Measurements from ENCODE around the gene ALDH8A1. TPM values are rescaled to one million over a fixed set of nuclear protein-coding genes. Genes with fewer than 3 reads are reported as not detected.

Gene ALDH8A1
- total and polyA plus RNA-seq, 4 donors: 0.30 to 1.1 (median 0.57) TPM

DNA sequence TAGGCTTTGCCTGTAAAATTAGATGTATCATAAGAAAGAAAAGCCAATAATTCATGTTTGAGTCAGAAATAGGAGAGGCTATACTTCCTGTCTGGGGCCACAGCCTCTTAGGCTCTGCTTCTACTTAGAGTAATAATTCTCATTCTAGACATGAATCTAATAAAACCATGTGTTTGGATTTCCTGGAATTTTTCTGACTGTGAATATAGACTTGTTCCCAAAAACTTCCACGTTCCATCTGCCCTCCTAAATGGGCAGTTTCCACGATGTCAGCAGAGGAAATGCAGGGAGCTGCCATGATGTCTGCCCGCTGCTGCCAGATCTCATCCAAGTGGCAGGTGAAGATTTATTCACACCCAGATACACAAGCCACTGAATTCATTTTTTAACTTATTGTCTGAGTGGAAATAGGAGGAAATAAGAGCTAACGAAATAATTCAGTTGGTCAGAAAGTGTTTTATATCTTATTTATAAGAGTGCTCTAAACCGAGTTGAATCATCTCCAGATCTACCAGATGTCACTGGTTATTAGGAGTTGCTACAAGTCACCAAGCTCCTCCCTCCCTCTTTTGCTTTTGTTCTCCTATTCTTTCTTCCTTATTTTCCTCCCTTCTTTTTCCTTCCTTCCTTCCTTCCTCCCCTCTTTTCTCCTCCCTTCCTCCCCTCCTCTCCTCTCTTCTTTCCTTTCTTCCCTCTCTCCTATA, 69.3 kb downstream of the ALDH8A1 start:
- H3K4me1 ChIP-seq (ENCODE audit: control insufficient read depth in 5 of 5, insufficient read depth in 5 of 5, low read length in 5 of 5): no peaks in the 10 kb centered on the region
- H3K27ac ChIP-seq (ENCODE audit: low read depth in 1 of 2, low read length in 1 of 2): no peak overlapping the region
- no peaks in the 10 kb centered on the region for H3K36me3 ChIP-seq (ENCODE audit: control insufficient read depth in 4 of 4, insufficient read depth in 4 of 4, low read length in 4 of 4)
- 41 to 61% methylated on average over 5 of the region's 5 CpGs for WGBS, 2 donors
- H3K9me3 ChIP-seq (ENCODE audit: control insufficient read depth in 4 of 4, insufficient read depth in 3 of 4, low read length in 3 of 4): peaks cover 0 to under 1% (median 0%) of the 10 kb centered on the region in 4 donors
- DNase-seq (no peak), ATAC-seq (ENCODE audit: insufficient read depth, low FRiP score) (no peak)
- no peak overlapping the region for H3K4me3 ChIP-seq
- no peak overlapping the region for H3K9ac ChIP-seq (ENCODE audit: insufficient read depth in 1 of 2, low read length in 2 of 2)
- TF ChIP-seq, protein P1, sequence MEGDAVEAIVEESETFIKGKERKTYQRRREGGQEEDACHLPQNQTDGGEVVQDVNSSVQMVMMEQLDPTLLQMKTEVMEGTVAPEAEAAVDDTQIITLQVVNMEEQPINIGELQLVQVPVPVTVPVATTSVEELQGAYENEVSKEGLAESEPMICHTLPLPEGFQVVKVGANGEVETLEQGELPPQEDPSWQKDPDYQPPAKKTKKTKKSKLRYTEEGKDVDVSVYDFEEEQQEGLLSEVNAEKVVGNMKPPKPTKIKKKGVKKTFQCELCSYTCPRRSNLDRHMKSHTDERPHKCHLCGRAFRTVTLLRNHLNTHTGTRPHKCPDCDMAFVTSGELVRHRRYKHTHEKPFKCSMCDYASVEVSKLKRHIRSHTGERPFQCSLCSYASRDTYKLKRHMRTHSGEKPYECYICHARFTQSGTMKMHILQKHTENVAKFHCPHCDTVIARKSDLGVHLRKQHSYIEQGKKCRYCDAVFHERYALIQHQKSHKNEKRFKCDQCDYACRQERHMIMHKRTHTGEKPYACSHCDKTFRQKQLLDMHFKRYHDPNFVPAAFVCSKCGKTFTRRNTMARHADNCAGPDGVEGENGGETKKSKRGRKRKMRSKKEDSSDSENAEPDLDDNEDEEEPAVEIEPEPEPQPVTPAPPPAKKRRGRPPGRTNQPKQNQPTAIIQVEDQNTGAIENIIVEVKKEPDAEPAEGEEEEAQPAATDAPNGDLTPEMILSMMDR (IDR thresholded peaks at IDR 0.05; ENCODE audit: control extremely low read depth, extremely low read depth): no peak
- H3K27me3 ChIP-seq (ENCODE audit: control insufficient read depth in 3 of 3, insufficient read depth in 3 of 3, low read length in 2 of 3): no peaks in the 10 kb centered on the region

DNA sequence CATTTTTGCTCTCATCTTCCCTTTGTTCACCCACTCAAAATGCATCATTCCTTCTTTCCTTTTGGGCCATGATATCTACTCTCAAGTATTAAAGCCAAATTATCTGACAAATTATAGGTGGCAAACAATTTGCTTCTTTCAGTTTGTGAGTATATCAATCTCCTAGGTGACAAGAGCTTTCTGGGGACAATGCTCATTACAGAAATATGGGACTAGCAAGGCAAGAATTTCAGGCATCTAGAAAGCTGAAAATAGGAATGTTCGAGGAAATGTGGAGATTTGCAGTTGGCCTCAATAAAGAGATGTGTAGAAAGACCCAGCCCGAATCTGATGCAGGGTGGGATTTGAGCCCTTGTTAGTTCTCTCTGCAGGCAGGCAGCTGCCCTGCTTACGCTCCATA, 71.8 kb downstream of the ALDH8A1 start:
- Histone ChIP-seq H3K27ac (ENCODE audit: low read depth in 1 of 2, low read length in 1 of 2) (no peak overlapping the region), H3K9ac (ENCODE audit: insufficient read depth in 1 of 2, low read length in 2 of 2) (no peak overlapping the region), H3K9me3 (ENCODE audit: control insufficient read depth in 4 of 4, insufficient read depth in 3 of 4, low read length in 3 of 4) (peaks cover 0 to 1% (median 0%) of the 10 kb centered on the region in 4 donors), H3K27me3 (ENCODE audit: control insufficient read depth in 3 of 3, insufficient read depth in 3 of 3, low read length in 2 of 3) (no peaks in the 10 kb centered on the region), H3K36me3 (ENCODE audit: control insufficient read depth in 4 of 4, insufficient read depth in 4 of 4, low read length in 4 of 4) (no peaks in the 10 kb centered on the region), H3K4me1 (ENCODE audit: control insufficient read depth in 5 of 5, insufficient read depth in 5 of 5, low read length in 5 of 5) (peaks cover 0 to 2% (median 0%) of the 10 kb centered on the region in 5 donors), H3K4me3 (no peak overlapping the region)
- 79 to 83% methylated on average over 3 of the region's 3 CpGs for WGBS, 2 donors
- DNase-seq (no peak), ATAC-seq (ENCODE audit: insufficient read depth, low FRiP score) (no peak)
- TF ChIP-seq, protein P1 (IDR thresholded peaks at IDR 0.05; ENCODE audit: control extremely low read depth, extremely low read depth): no peak

DNA sequence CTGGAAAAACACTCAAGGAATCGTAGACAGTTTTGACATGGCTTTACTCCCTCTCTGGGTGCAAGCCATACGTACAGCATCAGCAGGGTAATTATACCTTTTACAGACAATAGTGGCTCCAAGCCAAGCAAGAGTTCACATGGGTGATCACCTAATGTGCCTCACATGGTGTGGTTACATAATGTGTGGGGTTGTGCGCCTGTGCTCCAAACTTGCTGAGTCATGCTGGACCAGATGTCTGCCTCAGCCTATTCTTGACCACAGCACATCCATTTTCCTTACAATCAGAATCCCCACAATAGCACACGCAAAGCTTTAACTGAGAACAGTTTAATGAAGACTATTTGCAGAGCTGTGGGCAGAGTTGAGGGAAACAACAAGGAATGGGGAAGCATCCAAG, 74.5 kb downstream of the ALDH8A1 start:
- 92 to 94% methylated on average over 4 of the region's 4 CpGs for WGBS, 2 donors
- ATAC-seq (ENCODE audit: insufficient read depth, low FRiP score): no peak

More for the DNA sequence above, 74.5 kb downstream of the ALDH8A1 start:
- Histone ChIP-seq H3K36me3 (ENCODE audit: control insufficient read depth in 4 of 4, insufficient read depth in 4 of 4, low read length in 4 of 4) (no peaks in the 10 kb centered on the region), H3K9me3 (ENCODE audit: control insufficient read depth in 4 of 4, insufficient read depth in 3 of 4, low read length in 3 of 4) (peaks cover 0 to 1% (median 0%) of the 10 kb centered on the region in 4 donors), H3K4me1 (ENCODE audit: control insufficient read depth in 5 of 5, insufficient read depth in 5 of 5, low read length in 5 of 5) (peaks cover 0 to 2% (median 0%) of the 10 kb centered on the region in 5 donors), H3K9ac (ENCODE audit: insufficient read depth in 1 of 2, low read length in 2 of 2) (no peak overlapping the region), H3K27me3 (ENCODE audit: control insufficient read depth in 3 of 3, insufficient read depth in 3 of 3, low read length in 2 of 3) (no peaks in the 10 kb centered on the region), H3K27ac (ENCODE audit: low read depth in 1 of 2, low read length in 1 of 2) (no peak overlapping the region), H3K4me3 (no peak overlapping the region)
- TF ChIP-seq, protein P1 (IDR thresholded peaks at IDR 0.05; ENCODE audit: control extremely low read depth, extremely low read depth): no peak
- peak in 1 of 3 donors; percentile 9 for DNase-seq
